Heart right ventricle (tissue), 16 donors: ENCODE measurements around the gene OR4D2. TPM values are rescaled to one million over a fixed set of nuclear protein-coding genes. Genes with fewer than 3 reads are reported as not detected.

Experiments
- ATAC-seq, 8 donors: fragments of 200-7000 bp; cut with Tn5 transposase; one replicate each; pipeline ENCODE4 v1.9.1; 2020; ENCODE audit warnings: mild to moderate bottlenecking in 8 of 8, moderate library complexity in 8 of 8, moderate number of reproducible peaks in 1 of 8
- DNase-seq, 2 donors: peaks; one replicate each; pipeline ENCODE4 v3.0.0-alpha.2; 2020
- H3K27ac ChIP-seq, 10 donors: fragments of 200-600 bp; sonication (generic) in 2 of 10; one replicate each; pipeline versions ENCODE4 v1.5.0 to v1.8.0; 2020 to 2022; ENCODE audit warnings: mild to moderate bottlenecking in 3 of 10
- H3K27me3 ChIP-seq, 7 donors: fragments of 200-600 bp; one replicate each; pipeline ENCODE4 v1.8.0; 2021 to 2022; ENCODE audit warnings: mild to moderate bottlenecking in 2 of 7
- H3K36me3 ChIP-seq, 9 donors: fragments of 200-600 bp; sonication (generic) in 1 of 9; one replicate each; pipeline versions ENCODE4 v1.5.0 to v1.8.0; 2020 to 2022; ENCODE audit warnings: mild to moderate bottlenecking in 2 of 9
- H3K4me1 ChIP-seq, 9 donors: fragments of 200-600 bp; sonication (generic) in 1 of 9; one replicate each; pipeline versions ENCODE4 v1.5.0 to v1.8.0; 2020 to 2022; ENCODE audit warnings: mild to moderate bottlenecking in 4 of 9
- H3K4me3 ChIP-seq, 10 donors: fragments of 200-600 bp; sonication (generic) in 2 of 10; one replicate each; pipeline versions ENCODE4 v1.5.0 to v1.8.0; 2020 to 2022; ENCODE audit warnings: mild to moderate bottlenecking in 7 of 10, moderate library complexity in 2 of 10
- H3K9me3 ChIP-seq, 11 donors: fragments of 200-600 bp in 10 of 11; sonication (generic) in 2 of 11; one replicate each; pipeline versions ENCODE4 v1.5.0 to v1.8.0; 2013 to 2022; ENCODE audit warnings: mild to moderate bottlenecking in 2 of 11, control low read depth in 1 of 11, moderate library complexity in 1 of 11
- WGBS, 2 donors: extraction: QIAGEN DNeasy Blood & Tissue Kit; methylation state at CpG; one replicate each; pipeline ENCODE4 v1.1.7; 2013; ENCODE audit warnings: inconsistent platforms in 1 of 2; 5-methylcytosine and 5-hydroxymethylcytosine counted together
- intact Hi-C, 10 donors: fragments of 100-400 bp; cut with DNase I; formaldehyde crosslinking; loops; one replicate each; pipeline versions ENCODE4 v1.11.1 to v1.14.2; 2022
- polyA plus RNA-seq, 2 donors: library from polyadenylated mRNA; stranded (reverse); fragments of 200-250 nt; gene quantifications; one replicate each; pipeline ENCODE4 v1.2.3, GENCODE V29; 2013
- total RNA-seq, 10 donors: library from RNA; stranded (reverse); fragmentation: NEBNext Ultra II Directional in 3 of 10; extraction: Animal tissue kit (Norgen Biotek cat#: 25700) in 3 of 10; gene quantifications; one replicate each; pipeline versions ENCODE4 v1.2.1 to v1.2.4, GENCODE V29; 2021 to 2023
- TF ChIP-seq, protein P1 (sequence below), 9 donors: fragments of 200-600 bp; sonication (generic) in 2 of 9; IDR thresholded peaks; one replicate each; pipeline versions ENCODE4 v1.5.0 to v1.8.0; 2021 to 2022; ENCODE audit warnings: antibody characterized with exemption in 9 of 9, mild to moderate bottlenecking in 5 of 9, moderate library complexity in 1 of 9
- donor health status: Arrhythmogenic right ventricular cardiomyopathy.
- donor health status: ischemic (EF 13 %, LVEDD 7.1; RV severe dilation, severe dysfunction).
- donor health status: healthy with polysubstance abuse.
- donor health status: DM: no; HTN: yes; CAD: no.
- donor health status: DM: no; HTN: no; CAD: no.
- donor health status: ischemic (EF 25% LVEDD 6.9; RV normal size, moderate dysfunction).
- donor health status: ischemic (EF 25% LVEDD 5.7; RV mildly dilated, moderate dysfunction).
- donor health status: healthy.
- donor health status: DM: yes; HTN: yes; CAD: no.
- donor health status: Ischemic cardiomyopathy.
- donor health status: ischemic (EF 35%, LVEDD 5.7; RV mildly dilated, moderate dysfunction).
- donor health status: nonischemic (EF 11% LVEDD 7.7; RV severe dilation, severe dysfunction).
- donor health status: DM: yes; HTN: yes; CAD: no.
- donor health status: PGD.
- donor health status: ischemic (EF 29% LVEDD 5.4; RV normal size, mild dysfunction).
- donor health status: nonischemic (EF 23%, LVEDD 6.1; RV moderate dilation, normal function).

OR4D2 gene
- total and polyA plus RNA-seq, 12 donors: not detected

DNA sequence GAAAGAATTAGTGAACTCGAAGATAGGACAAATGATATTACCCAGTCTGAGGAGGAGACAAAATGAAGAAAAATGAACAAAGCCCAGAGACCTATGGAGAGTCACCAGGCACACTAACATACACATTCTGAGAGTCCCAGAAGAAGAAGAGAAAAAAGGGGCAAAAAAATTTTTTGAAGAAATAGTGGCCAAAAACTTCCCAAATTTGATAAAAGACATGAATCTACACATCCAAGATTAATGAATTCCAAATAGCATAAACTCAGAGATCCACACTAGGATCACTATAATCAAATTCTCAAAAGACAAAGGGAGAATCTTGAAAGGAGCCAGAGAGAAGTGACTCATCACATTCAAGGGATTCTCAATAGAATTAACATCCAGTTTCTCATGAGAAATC is 22.0 kb upstream of the OR4D2 start:
- no peak for ATAC-seq
- no peak overlapping the region for H3K27ac ChIP-seq
- TF ChIP-seq, protein P1, sequence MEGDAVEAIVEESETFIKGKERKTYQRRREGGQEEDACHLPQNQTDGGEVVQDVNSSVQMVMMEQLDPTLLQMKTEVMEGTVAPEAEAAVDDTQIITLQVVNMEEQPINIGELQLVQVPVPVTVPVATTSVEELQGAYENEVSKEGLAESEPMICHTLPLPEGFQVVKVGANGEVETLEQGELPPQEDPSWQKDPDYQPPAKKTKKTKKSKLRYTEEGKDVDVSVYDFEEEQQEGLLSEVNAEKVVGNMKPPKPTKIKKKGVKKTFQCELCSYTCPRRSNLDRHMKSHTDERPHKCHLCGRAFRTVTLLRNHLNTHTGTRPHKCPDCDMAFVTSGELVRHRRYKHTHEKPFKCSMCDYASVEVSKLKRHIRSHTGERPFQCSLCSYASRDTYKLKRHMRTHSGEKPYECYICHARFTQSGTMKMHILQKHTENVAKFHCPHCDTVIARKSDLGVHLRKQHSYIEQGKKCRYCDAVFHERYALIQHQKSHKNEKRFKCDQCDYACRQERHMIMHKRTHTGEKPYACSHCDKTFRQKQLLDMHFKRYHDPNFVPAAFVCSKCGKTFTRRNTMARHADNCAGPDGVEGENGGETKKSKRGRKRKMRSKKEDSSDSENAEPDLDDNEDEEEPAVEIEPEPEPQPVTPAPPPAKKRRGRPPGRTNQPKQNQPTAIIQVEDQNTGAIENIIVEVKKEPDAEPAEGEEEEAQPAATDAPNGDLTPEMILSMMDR (IDR thresholded peaks at IDR 0.05): no peak
- peaks cover 0 to 24% (median 5%) of the 10 kb centered on the region in 7 donors for H3K27me3 ChIP-seq
- DNase-seq: no peak
- H3K9me3 ChIP-seq: peaks cover 0 to 40% (median 17%) of the 10 kb centered on the region in 11 donors
- H3K4me3 ChIP-seq: no peak overlapping the region
- no peaks in the 10 kb centered on the region for H3K36me3 ChIP-seq
- 84 to 89% methylated on average over 1 of the region's 1 CpG for WGBS, 2 donors
- intact Hi-C loops: no loop called here
- H3K4me1 ChIP-seq: no peaks in the 10 kb centered on the region

DNA sequence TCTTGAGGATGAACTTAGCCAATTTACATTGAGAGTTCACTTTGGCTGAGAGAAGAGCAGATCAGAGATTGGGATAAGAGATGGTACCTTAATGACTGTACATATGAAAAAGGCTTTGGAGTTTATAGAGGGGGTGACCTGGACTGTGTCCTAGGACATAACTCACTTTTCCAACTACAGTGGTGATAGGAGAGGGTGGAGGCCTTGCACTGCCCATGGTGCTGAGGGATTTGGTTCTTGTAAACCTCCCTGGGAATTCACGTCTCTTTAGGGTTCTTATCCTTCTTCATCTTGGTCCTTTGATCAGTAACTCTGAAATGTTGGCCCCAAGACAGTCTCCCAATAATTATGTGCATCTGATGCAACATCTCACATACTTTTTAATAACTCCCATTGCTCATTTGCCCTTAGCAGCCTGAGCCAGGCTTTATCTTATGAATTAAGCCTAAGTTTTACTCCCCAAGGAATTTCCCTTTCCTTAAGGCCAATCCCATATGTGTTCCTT is 18.8 kb upstream of the OR4D2 start, which contains the start of gene OR4D1:
Gene OR4D1, plus strand, starts transcription at position 455 of the 505 bp plus-strand sequence. CDS start 6,770 bp downstream, outside the sequence.
- Histone ChIP-seq H3K4me1 (peaks cover 0 to 7% (median 0%) of the 10 kb centered on the region in 9 donors), H3K9me3 (peaks cover 0 to 40% (median 17%) of the 10 kb centered on the region in 11 donors), H3K27me3 (peaks cover 0 to 36% (median 5%) of the 10 kb centered on the region in 7 donors), H3K4me3 (no peak within 1 kb of the TSS), H3K27ac (no peak within 1 kb of the TSS), H3K36me3 (no peaks in the 10 kb centered on the region)
- ATAC-seq (no peak), DNase-seq (no peak)
- 50 to 53% methylated on average over 1 of the region's 1 CpG for WGBS, 2 donors
- intact Hi-C loops: no loop called here
- TF ChIP-seq, protein P1 (IDR thresholded peaks at IDR 0.05): no peak

GRCh38 chr17:58148609-58149008 is 18.2 kb upstream of the OR4D2 start:
- 76 to 81% methylated on average over 3 of the region's 3 CpGs for WGBS, 2 donors
- TF ChIP-seq, protein P1 (IDR thresholded peaks at IDR 0.05): no peak
- intact Hi-C loops: no loop called here
- DNase-seq: no peak
- H3K4me3 ChIP-seq: no peak overlapping the region
- no peaks in the 10 kb centered on the region for H3K36me3 ChIP-seq
- H3K27me3 ChIP-seq: peaks cover 0 to 36% (median 5%) of the 10 kb centered on the region in 7 donors
- no peak overlapping the region for H3K27ac ChIP-seq
- peaks cover 0 to 12% (median 0%) of the 10 kb centered on the region in 9 donors for H3K4me1 ChIP-seq
- peaks cover 0 to 38% (median 17%) of the 10 kb centered on the region in 11 donors for H3K9me3 ChIP-seq
- ATAC-seq: no peak

DNA sequence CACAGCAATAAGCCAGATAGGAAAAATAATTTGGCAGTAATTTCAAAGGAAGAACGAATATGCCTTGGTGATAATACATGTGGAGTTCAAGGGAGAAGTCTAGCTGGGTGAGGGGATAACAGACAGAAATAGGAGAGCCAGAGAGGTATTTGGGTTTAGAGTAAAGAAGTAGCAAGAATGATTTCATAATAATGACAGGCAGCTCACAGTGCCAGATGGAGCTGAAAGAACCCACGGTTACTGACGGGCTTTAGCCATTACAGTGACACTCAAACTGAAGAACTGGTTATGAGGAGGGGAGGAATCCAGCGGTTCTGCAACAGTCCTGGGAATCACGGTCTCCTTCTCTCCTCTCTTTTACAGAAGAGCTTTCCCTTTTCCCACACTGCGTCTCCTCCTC is 16.4 kb upstream of the OR4D2 start:
- Histone ChIP-seq H3K36me3 (no peaks in the 10 kb centered on the region), H3K4me1 (peaks cover 0 to 12% (median 0%) of the 10 kb centered on the region in 9 donors), H3K27ac (no peak overlapping the region), H3K9me3 (peaks cover 0 to 20% (median 10%) of the 10 kb centered on the region in 11 donors), H3K27me3 (peaks cover 0 to 48% (median 12%) of the 10 kb centered on the region in 7 donors), H3K4me3 (no peak overlapping the region)
- intact Hi-C loops: no loop called here
- DNase-seq (no peak), ATAC-seq (no peak)
- WGBS, 2 donors: 52 to 55% methylated on average over 6 of the region's 6 CpGs
- TF ChIP-seq, protein P1 (IDR thresholded peaks at IDR 0.05): no peak
